ENCODE results near the gene PLPPR5. TPM values are rescaled to one million over a fixed set of nuclear protein-coding genes. Genes with fewer than 3 reads are reported as not detected.

PLPPR5 gene
- total and polyA plus RNA-seq, 10 donors = not detected

DNA sequence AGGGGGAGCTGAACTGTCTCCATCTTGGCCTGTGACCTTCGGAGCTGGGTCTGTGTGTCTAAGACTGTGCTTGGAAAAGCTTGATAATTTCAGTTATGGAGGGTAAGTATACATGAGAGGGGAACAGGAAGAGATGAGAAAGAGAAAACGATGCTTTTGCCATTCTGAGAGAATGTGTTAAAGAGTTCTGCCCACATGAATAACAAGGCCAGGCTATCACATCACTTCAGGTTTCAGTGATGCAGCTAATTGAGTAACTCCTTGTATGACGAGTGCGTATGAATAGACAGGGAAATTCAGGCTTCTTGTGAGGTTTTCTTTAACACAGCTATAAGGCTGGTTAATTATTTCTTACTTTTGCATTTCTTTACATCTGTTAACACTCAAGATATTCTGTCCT lies 81.0 kb downstream of the PLPPR5 start:
- 75 to 85% (median 84%) methylated on average over 4 of the region's 4 CpGs for WGBS, 5 donors

DNA sequence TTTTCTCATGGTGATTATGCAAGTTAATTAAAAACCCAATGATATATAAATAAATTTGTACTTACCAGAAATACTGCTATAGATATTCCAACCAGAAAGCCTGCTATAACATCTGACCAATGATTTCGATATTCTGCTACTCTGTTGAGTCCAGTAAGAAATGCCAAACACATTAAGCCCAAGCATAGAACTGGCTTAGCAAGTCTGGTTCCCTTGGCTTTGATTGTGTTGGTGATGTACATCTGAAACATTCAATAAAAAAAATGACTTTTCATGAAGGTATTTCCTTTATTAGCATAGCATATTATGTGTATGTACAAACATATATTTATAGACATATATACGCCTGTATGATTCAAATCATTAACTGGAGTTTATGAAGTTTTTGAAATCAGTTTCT lies 82.8 kb downstream of the PLPPR5 start:
- H3K27me3 ChIP-seq (replicated peaks in 1 of 7) = no peaks in the 10 kb centered on the region
- TF ChIP-seq CTCF (IDR thresholded peaks at IDR 0.05 in 8 of 11, conservative IDR thresholded peaks at IDR 0.05 in 3 of 11) = no peak
- no peak for TF ChIP-seq POLR2AphosphoS5 (IDR thresholded peaks at IDR 0.05)
- no peak for TF ChIP-seq POLR2A (IDR thresholded peaks at IDR 0.05)
- H3K4me3 ChIP-seq = no peak overlapping the region
- DNase-seq = no peak
- H3K27ac ChIP-seq = no peak overlapping the region
- H3K9me3 ChIP-seq = no peaks in the 10 kb centered on the region
- WGBS, 5 donors = 88 to 97% (median 91%) methylated on average over 2 of the region's 2 CpGs
- H3K36me3 ChIP-seq = no peaks in the 10 kb centered on the region
- intact Hi-C loops (cut with DNase I; ENCODE audit: low total_unique reads) = no loop called here
- H3K4me1 ChIP-seq = no peaks in the 10 kb centered on the region

More for the DNA sequence above, 81.0 kb downstream of the PLPPR5 start:
- Histone ChIP-seq H3K4me1 (no peaks in the 10 kb centered on the region), H3K27me3 (replicated peaks in 1 of 7) (no peaks in the 10 kb centered on the region), H3K4me3 (no peak overlapping the region), H3K9me3 (no peaks in the 10 kb centered on the region), H3K27ac (no peak overlapping the region), H3K36me3 (no peaks in the 10 kb centered on the region)
- no peak for TF ChIP-seq POLR2AphosphoS5 (IDR thresholded peaks at IDR 0.05)
- no peak for TF ChIP-seq CTCF (IDR thresholded peaks at IDR 0.05 in 8 of 11, conservative IDR thresholded peaks at IDR 0.05 in 3 of 11)
- TF ChIP-seq POLR2A (IDR thresholded peaks at IDR 0.05) = no peak
- intact Hi-C loops (cut with DNase I; ENCODE audit: low total_unique reads) = no loop called here
- DNase-seq = no peak

- Histone ChIP-seq H3K27me3 (replicated peaks in 1 of 7) (no peaks in the 10 kb centered on the region), H3K4me3 (no peak overlapping the region), H3K27ac (no peak overlapping the region), H3K9me3 (no peaks in the 10 kb centered on the region), H3K36me3 (no peaks in the 10 kb centered on the region), H3K4me1 (no peaks in the 10 kb centered on the region)
- intact Hi-C loops (cut with DNase I; ENCODE audit: low total_unique reads) = no loop called here
- WGBS, 5 donors = 11 to 38% (median 25%) methylated on average over 2 of the region's 2 CpGs
- DNase-seq = no peak
- TF ChIP-seq POLR2A (IDR thresholded peaks at IDR 0.05) (no peak), CTCF (IDR thresholded peaks at IDR 0.05 in 8 of 11, conservative IDR thresholded peaks at IDR 0.05 in 3 of 11) (no peak), POLR2AphosphoS5 (IDR thresholded peaks at IDR 0.05) (no peak)
Measured at GRCh38 chr1:98920441-98921110, 84.1 kb downstream of the PLPPR5 start.

- Histone ChIP-seq H3K4me1 (no peaks in the 10 kb centered on the region), H3K36me3 (no peaks in the 10 kb centered on the region), H3K4me3 (no peak overlapping the region), H3K27me3 (replicated peaks in 1 of 7) (no peaks in the 10 kb centered on the region), H3K9me3 (no peaks in the 10 kb centered on the region), H3K27ac (no peak overlapping the region)
- DNase-seq = no peak
- TF ChIP-seq POLR2A (IDR thresholded peaks at IDR 0.05) (no peak), CTCF (IDR thresholded peaks at IDR 0.05 in 8 of 11, conservative IDR thresholded peaks at IDR 0.05 in 3 of 11) (no peak), POLR2AphosphoS5 (IDR thresholded peaks at IDR 0.05) (no peak)
- intact Hi-C loops (cut with DNase I; ENCODE audit: low total_unique reads) = no loop called here
- WGBS, 5 donors = 83 to 94% (median 90%) methylated on average over 2 of the region's 2 CpGs
Measured at GRCh38 chr1:98919652-98920051, 85.0 kb downstream of the PLPPR5 start.
